ENCODE results near the gene EPB41L5. TPM values are rescaled to one million over a fixed set of nuclear protein-coding genes. Genes with fewer than 3 reads are reported as not detected.

Gene EPB41L5
- total and polyA plus RNA-seq, 2 donors (not counting 3 experiments of a cell fraction or from before 2014, with no cell fraction given) = 8.4 to 13.6 TPM

- BruUV-seq (replicated peaks) = no TSS peak
- dilution Hi-C loops (cut with MboI; ENCODE audit: extremely low pct_ligation_motif_present, low sequenced_read_pairs) = no loop called here
- Histone ChIP-seq H4K20me1 (replicated peaks; ENCODE audit: control insufficient read depth, extremely low read depth, insufficient read depth, low read length) (no peaks in the 10 kb centered on the region), H3K27me3 (ENCODE audit: control insufficient read depth in 2 of 2, insufficient read depth in 2 of 2, low read length in 2 of 2) (no peaks in the 10 kb centered on the region), H3K79me2 (ENCODE audit: control insufficient read depth, insufficient read depth, low read length) (no peaks in the 10 kb centered on the region), H3K9me3 (replicated peaks; ENCODE audit: control insufficient read depth, insufficient read depth, low read length) (no peaks in the 10 kb centered on the region), H3K4me3 (replicated peaks in 1 of 3; ENCODE audit: insufficient read depth in 1 of 3, low read depth in 1 of 3, low read length in 3 of 3) (no peak overlapping the region), H3K36me3 (ENCODE audit: control insufficient read depth in 2 of 2, extremely low read depth in 1 of 2, insufficient read depth in 2 of 2, low read length in 2 of 2) (no peaks in the 10 kb centered on the region), H3K9ac (replicated peaks; ENCODE audit: extremely low read depth, insufficient read depth, low read length) (no peak overlapping the region), H2AFZ (ENCODE audit: low read depth, low read length) (no peak overlapping the region), H3K4me2 (ENCODE audit: insufficient read depth, low read length) (no peak overlapping the region), H3K4me1 (ENCODE audit: control insufficient read depth, extremely low read depth, insufficient read depth, low read length) (peaks cover 17% of the 10 kb centered on the region), H3K9me1 (replicated peaks; ENCODE audit: control insufficient read depth, extremely low read depth, insufficient read depth, low read length) (no peaks in the 10 kb centered on the region), H3K27ac (ENCODE audit: insufficient read depth, low read depth, low read length) (no peak overlapping the region)
- TF ChIP-seq FOS (IDR thresholded peaks at IDR 0.05; ENCODE audit: borderline replicate concordance, insufficient read depth, low read length) (peak; percentile 68), GATA2 (IDR thresholded peaks at IDR 0.05; ENCODE audit: insufficient read depth, insufficient read length, low read depth, low read length) (peak; percentile 39), POLR2A (IDR thresholded peaks at IDR 0.05; ENCODE audit: low read depth, low read length) (no peak), JUN (IDR thresholded peaks at IDR 0.05; ENCODE audit: borderline replicate concordance, insufficient read depth, insufficient read length, low read depth) (peak; percentile 12), MYC (IDR thresholded peaks at IDR 0.05; ENCODE audit: low read depth, low read length) (no peak), POLR2AphosphoS5 (IDR thresholded peaks at IDR 0.05; ENCODE audit: insufficient read depth, low read depth, low read length) (peak; percentile 39)
- DNase-seq (ENCODE audit: low read depth, low spot score) (peak; percentile 39), FAIRE-seq (no peak)
- intact Hi-C loops (cut with micrococcal nuclease) = loop anchor here (10.0 kb wide), 1 partner anchor 279 kb away; no protein-coding TSS in a partner anchor
- ChIA-PET CTCF (no interaction called here), POLR2A (no interaction called here)
Measured at GRCh38 chr2:120103723-120104467, 91.0 kb downstream of the EPB41L5 start.

GRCh38 chr2:120104772-120105171 lies 91.9 kb downstream of the EPB41L5 start:
- Histone ChIP-seq H3K4me2 (ENCODE audit: insufficient read depth, low read length) (no peak overlapping the region), H3K27ac (ENCODE audit: insufficient read depth, low read depth, low read length) (no peak overlapping the region), H3K4me1 (ENCODE audit: control insufficient read depth, extremely low read depth, insufficient read depth, low read length) (peaks cover 26% of the 10 kb centered on the region), H3K36me3 (ENCODE audit: control insufficient read depth in 2 of 2, extremely low read depth in 1 of 2, insufficient read depth in 2 of 2, low read length in 2 of 2) (no peaks in the 10 kb centered on the region), H3K9me1 (replicated peaks; ENCODE audit: control insufficient read depth, extremely low read depth, insufficient read depth, low read length) (no peaks in the 10 kb centered on the region), H4K20me1 (replicated peaks; ENCODE audit: control insufficient read depth, extremely low read depth, insufficient read depth, low read length) (no peaks in the 10 kb centered on the region), H3K27me3 (ENCODE audit: control insufficient read depth in 2 of 2, insufficient read depth in 2 of 2, low read length in 2 of 2) (no peaks in the 10 kb centered on the region), H3K9me3 (replicated peaks; ENCODE audit: control insufficient read depth, insufficient read depth, low read length) (no peaks in the 10 kb centered on the region), H2AFZ (ENCODE audit: low read depth, low read length) (no peak overlapping the region), H3K79me2 (ENCODE audit: control insufficient read depth, insufficient read depth, low read length) (no peaks in the 10 kb centered on the region), H3K9ac (replicated peaks; ENCODE audit: extremely low read depth, insufficient read depth, low read length) (no peak overlapping the region), H3K4me3 (replicated peaks in 1 of 3; ENCODE audit: insufficient read depth in 1 of 3, low read depth in 1 of 3, low read length in 3 of 3) (no peak overlapping the region)
- CTCF ChIA-PET = interaction anchor here (1.3 to 2.5 kb wide), 3 partner anchors 8 to 351 kb away, joined by 3 to 20 read pairs (median 7); no protein-coding TSS in a partner anchor
- TF ChIP-seq CTCF (IDR thresholded peaks at IDR 0.05; ENCODE audit: extremely low read depth in 1 of 2, insufficient read depth in 1 of 2, low read depth in 1 of 2, low read length in 2 of 2) (no peak), JUN (IDR thresholded peaks at IDR 0.05; ENCODE audit: borderline replicate concordance, insufficient read depth, insufficient read length, low read depth) (no peak), POLR2AphosphoS5 (IDR thresholded peaks at IDR 0.05; ENCODE audit: insufficient read depth, low read depth, low read length) (no peak), GATA2 (IDR thresholded peaks at IDR 0.05; ENCODE audit: insufficient read depth, insufficient read length, low read depth, low read length) (no peak), MAX (IDR thresholded peaks at IDR 0.05; ENCODE audit: insufficient read depth, insufficient read length) (no peak), MYC (IDR thresholded peaks at IDR 0.05; ENCODE audit: low read depth, low read length) (no peak), FOS (IDR thresholded peaks at IDR 0.05; ENCODE audit: borderline replicate concordance, insufficient read depth, low read length) (no peak), POLR2A (IDR thresholded peaks at IDR 0.05; ENCODE audit: low read depth, low read length) (no peak), EZH2 (IDR thresholded peaks at IDR 0.05; ENCODE audit: borderline replicate concordance, low read depth, low read length, severe bottlenecking) (no peak)
- DNase-seq (ENCODE audit: low read depth, low spot score) (no peak), FAIRE-seq (no peak)
- no TSS peak for BruUV-seq (replicated peaks)
- POLR2A ChIA-PET = no interaction called here
- dilution Hi-C loops (cut with MboI; ENCODE audit: extremely low pct_ligation_motif_present, low sequenced_read_pairs) = no loop called here
- intact Hi-C loops (cut with micrococcal nuclease) = loop anchor here (5.0 to 10.0 kb wide), 2 partner anchors 280 to 457 kb away; no protein-coding TSS in a partner anchor
